Fibroblast of gingiva (primary cell): ENCODE results near the gene MUCL3.
A peak's percentile ranks its signal among the peaks of the same experiment; 100 is the strongest.
"Not testable (repeated sequence)": the region's sequence is repeated elsewhere in the genome, so short reads cannot be mapped to it uniquely, and the experiment has no call there.

Experiments used
- DNase-seq: peaks from one replicate; pipeline ENCODE4 v3.0.0-alpha.2; 2011; ENCODE audit warnings: low read depth

Gene MUCL3

DNA sequence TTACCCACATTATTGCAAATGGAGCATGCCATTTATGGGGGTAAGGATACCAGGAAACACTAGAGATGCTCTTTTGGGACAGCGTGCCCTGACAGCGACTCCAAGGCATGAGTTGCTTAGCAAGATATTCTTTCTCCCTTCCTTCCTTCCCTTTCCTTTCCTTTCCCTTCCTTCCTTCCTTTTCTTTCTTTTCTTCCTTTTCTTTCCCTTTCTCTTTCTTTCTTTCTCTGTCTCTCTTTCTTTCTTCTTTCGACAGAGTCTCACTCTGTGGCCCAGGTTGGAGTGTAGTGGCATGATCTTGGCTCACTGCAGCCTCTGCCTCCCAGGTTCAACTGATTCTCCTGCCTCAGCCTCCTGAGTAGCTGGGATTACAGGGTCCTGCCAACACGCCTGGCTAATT, 3.3 kb downstream of the MUCL3 start:
- no peak for DNase-seq

- no peak for DNase-seq
Observed at GRCh38 chr6:30945281-30945680, 4.5 kb downstream of the MUCL3 start.

DNA sequence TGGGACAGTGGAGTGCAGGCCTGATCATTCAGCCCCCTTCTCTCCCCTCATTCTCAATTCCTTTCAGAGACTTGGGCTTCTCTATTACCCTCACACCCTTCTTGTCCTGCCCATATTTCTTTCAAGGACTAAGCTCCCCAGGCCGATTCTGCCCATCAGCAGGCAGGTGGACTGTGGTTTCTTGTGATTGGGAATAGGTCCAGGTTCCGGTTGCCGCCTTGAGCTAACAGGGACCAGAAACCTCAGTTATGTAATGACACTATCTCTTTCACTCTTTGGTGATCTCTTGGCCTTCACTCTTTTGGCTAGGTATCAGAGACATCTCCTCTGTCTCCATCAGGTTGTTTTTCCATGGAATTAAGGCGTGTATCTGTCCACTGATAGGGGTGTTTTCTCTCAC, 6.5 kb downstream of the MUCL3 start:
- DNase-seq = no peak

DNA sequence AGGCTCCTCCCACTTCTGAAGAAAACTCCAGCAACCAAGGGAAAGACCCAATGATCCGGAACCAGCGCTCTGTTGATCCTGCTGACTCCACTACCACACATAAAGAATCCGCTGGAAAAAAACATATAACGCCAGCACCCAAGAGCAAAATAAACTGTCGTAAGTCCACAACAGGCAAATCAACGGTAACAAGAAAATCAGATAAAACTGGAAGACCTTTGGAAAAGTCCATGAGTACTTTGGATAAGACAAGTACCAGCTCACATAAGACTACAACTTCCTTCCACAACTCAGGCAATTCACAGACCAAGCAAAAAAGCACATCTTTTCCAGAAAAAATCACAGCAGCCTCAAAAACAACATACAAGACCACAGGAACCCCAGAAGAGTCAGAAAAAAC, 8.0 kb downstream of the MUCL3 start:
- DNase-seq = no peak

GRCh38 chr6:30951907-30952469, 11.2 kb downstream of the MUCL3 start:
- no peak for DNase-seq

- DNase-seq = no peak
Observed at GRCh38 chr6:30954631-30955366, 14.0 kb downstream of the MUCL3 start.

- peak; percentile 37 for DNase-seq
Observed at GRCh38 chr6:30955367-30956042, 14.7 kb downstream of the MUCL3 start.

DNA sequence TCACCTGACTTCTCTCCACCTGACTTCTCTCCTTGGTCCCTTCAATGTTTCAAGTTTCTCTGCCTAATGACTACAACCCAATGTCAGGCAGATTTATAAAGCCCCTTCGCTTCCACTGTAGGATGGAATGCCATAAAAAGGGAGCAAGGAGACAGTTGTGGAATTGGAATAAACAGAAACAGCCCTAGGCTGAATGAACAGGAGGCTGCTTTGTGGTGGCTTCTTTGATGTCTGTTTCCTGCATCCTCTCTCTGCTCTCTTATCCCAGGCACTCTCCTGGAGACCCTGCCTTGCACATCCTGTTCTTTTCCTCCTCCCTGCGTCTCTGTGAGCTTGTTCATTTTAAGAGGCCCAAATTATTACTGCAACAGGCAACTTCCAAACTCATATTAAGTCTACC, 16.9 kb downstream of the MUCL3 start:
- no peak for DNase-seq

- DNase-seq = peak; percentile 24
Observed at GRCh38 chr6:30960907-30961673, 20.3 kb downstream of the MUCL3 start.

- no peak for DNase-seq
Observed at GRCh38 chr6:30962716-30963115, 21.9 kb downstream of the MUCL3 start.

GRCh38 chr6:30963641-30964040, 22.9 kb downstream of the MUCL3 start:
- DNase-seq = no peak

DNA sequence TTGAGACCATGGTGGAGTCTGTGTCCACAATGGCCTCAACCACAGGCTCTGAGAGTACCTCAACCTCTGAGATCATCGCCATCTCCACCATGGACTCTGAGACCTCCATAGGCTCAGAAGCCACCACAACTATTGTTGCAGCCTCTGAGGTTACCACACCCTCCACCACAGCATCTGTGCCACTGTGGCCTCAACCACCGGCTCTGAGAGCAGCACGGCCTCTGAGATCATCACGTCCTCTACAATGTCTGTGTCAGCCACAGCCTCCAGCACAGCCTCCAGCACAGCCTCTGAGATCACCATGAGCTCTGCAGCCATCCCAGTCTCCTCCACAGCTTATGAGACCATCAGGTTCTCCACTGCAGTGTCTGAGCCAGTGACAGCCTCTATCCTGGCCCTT, 23.3 kb downstream of the MUCL3 start:
- DNase-seq = no peak

GRCh38 chr6:30965140-30965601, 24.4 kb downstream of the MUCL3 start:
- no peak for DNase-seq

DNA sequence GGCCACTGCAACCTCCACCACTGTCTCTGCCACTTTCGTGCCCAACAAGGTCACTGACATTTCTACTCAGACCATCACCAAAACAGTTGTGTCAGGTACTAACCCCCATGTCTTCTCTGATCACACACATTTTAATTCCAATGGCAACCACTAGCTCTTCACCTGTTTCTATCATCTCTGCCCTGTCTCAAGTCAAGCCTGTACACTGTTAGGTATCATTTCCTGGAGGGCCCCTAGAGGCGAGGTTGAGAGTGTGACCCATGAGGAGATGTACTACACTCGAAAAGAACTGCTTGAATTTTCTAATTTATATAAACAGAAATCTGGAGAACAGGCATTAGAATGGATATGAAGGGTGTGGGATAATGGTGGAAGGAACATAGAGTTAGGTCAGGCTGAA, 25.4 kb downstream of the MUCL3 start:
- no peak for DNase-seq

- DNase-seq = not testable (repeated sequence)
Observed at GRCh38 chr6:30969171-30969570, 28.4 kb downstream of the MUCL3 start.

- DNase-seq = no peak
Observed at GRCh38 chr6:30970946-30971345, 30.2 kb downstream of the MUCL3 start.

- DNase-seq = no peak
Observed at GRCh38 chr6:30972816-30973215, 32.0 kb downstream of the MUCL3 start.

DNA sequence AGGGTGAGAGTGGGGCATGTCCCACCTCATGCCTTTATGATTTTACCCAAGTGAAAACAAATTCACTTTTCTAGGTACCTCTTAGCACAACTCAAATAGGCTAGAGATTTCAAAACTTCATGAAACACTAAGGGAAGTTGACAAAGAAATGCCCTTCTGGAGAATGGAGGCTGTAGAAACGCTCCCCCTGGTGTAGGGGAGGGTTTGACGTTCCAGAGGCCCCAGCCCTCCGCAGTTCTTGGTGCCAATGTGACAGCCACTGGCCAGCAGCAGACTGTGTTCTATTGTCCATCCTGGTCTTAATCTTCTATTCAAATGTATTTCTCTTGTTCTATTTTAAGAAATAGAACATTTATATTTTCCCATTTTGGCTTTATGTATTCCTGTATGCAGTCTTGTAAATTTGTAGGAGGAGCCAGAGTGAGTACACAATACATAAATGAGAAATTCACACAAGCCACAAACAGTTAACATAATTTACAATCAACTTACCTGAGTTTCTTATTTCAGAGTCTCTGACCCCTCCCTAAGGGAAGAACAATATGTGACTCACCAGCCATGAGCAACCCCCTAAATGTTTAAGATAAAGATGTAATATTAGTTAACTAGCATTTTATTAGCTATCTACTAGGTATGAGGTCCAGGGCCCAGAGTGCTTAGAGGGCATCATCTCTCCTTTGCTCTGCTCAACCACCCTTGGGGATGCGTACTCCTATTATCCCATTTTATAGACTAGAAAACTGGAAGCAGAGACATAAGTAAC, 33.9 kb downstream of the MUCL3 start:
- no peak for DNase-seq

GRCh38 chr6:30979141-30979540, 38.4 kb downstream of the MUCL3 start:
- DNase-seq = no peak

- DNase-seq = no peak
Observed at GRCh38 chr6:30979690-30980089, 38.9 kb downstream of the MUCL3 start.

DNA sequence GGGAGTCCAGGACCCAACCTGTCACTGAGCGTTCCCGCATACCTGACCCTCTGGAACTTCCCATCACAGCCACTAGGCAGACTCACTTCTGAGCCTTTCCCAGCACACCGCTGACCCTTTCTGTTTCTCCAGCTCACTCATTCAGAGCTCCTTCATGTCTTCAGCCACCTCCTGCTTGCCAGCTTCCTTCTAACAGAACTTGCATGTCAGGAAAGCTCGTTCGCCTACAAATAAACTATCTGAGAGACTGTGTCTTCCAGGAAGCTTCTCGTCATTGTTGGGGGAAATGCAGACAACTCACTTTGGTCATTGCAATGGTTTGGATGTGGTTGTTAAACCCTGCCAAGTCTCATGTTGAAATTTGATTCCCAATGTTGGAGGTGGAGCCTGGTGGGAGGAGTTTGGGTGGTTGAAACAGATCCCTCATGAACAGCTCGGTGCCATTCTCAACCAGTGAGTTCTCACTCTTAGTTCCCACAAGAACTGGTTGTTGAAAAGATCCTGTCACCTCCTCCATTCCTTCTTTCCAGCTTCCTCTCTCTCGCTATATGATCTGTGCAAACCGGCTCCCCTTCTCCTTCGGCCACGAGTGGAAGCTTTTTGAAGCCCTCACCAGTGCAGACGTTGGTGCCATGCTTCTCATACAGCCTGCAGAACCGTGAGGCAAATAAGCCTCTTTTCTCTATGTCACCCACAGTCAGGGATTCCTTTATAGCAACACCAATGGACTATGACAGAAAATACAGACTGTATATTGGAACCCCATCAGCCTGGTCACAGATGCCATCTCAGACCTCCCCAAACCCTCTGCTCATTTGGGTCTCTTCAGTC, 41.4 kb downstream of the MUCL3 start:
- peak; percentile 60 for DNase-seq
